Stimulated activated CD4-positive, alpha-beta T cell treated with anti-CD3 and anti-CD28 coated beads, Interleukin-1b, Interleukin-23, amount 100 ng/mL, for 24 hours (primary cell): ENCODE data around the gene CPNE2.

Source experiments
- DNase-seq, 4 experiments: peaks; one replicate each; pipeline ENCODE4 v3.0.0-alpha.2; 2020; ENCODE audit warnings: low read depth in 4 of 4, low spot score in 1 of 4

Gene CPNE2

DNA sequence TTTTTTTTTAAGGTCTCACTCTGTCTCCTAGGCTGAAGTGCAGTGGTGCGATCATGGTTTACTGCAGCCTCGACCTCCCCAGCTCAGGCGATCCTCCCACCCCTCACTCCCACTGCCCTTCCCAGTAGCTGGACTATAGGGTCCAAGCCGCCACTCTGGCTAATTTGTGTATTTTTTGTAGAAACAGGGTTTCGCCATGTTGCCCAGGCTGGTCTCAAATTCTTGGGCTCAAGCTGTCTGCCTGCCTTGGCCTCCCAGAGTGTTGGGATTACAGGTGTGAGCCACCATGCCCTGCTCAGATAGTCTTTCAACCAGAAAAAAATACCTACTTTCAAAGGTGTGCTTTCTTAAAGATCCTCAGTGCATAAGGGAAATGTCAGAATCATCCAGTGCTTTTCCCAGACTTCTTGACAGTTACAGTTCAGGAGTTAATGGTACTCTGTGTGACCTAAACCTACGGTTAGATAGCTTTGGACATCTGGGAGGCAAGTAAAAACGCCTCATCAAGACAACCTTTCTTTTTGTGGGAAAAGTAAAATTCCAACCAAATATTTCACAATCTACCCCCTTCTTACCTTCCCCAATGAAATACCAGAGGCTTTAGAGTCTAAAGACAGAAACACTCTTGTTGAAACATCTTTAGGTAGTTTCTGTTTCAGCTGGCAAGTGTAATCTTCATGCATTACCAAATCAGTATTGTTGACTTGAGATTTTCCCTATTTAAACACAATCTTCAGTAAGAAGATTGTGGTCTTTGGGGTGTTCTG is 100.5 kb downstream of the CPNE2 start:
- no peak for DNase-seq

DNA sequence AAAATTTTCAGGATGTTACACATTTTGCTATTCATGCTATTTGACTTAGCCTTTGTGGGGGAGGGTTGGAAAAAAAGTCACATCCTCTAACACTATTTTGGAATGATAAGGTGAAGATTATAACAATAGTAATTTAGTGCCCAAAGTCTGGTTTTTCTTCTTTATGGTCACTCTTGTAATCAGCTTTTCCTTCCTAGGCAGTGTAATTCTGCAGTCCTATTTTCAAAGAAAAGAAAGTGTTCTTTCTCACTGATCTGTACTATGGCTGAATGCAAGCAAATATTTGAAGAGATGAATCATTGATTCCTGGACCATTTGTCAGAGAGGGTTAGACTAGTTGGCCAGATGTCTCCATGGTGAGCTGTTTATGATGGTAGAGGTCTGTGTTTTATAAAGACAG is 102.1 kb downstream of the CPNE2 start:
- DNase-seq, result no peak

DNA sequence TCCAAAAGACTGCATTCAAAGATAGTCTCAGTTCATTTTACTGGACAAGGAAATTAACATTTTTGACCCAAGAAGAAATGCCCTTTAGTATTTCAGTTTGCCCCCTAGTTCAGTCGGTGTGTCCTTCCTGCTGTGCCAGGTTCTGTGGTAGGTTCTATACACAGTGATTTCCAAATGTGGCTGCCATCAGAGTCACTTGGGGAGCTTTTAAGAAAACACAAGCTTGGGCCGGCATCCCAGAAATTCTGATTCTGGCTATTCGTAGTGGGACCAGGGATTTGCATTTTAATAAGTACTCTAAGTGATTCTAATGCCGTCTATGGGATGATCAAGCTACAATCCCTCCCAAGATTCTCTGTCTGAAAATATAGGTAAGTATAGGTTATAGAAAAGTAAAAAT is 103.9 kb downstream of the CPNE2 start:
- no peak for DNase-seq

DNA sequence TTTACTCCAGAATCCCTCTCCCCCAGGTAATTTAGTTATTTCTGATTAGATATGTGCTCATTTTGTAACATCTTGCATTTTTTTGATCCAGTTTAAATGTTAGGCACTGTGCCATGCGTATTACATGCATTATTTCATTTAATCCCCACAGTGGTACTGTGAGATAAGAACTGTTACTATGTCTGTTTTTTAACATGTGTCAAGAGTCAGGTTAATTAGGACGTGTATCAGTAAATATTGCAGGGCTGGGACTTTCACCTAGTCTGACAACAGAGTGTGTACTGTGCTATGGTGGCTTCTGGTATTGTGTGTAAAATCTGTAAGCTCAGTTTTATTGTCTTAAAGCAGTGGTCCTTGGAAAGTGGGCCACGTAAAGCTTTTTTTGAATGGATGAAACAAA is 104.4 kb downstream of the CPNE2 start:
- DNase-seq, result no peak
